SIG-M5 treated with dmso at 0.1 percent for 504 hours (cell line): ENCODE measurements around the gene GFM2.
"Not testable (repeated sequence)": the region's sequence is repeated elsewhere in the genome, so short reads cannot be mapped to it uniquely, and the experiment has no call there.

ENCODE experiments used
- DNase-seq: peaks from one replicate; lab custom pipeline; 2025; ENCODE audit not compliant: unreplicated experiment; lab: John Stamatoyannopoulos, UW

Gene GFM2

DNA sequence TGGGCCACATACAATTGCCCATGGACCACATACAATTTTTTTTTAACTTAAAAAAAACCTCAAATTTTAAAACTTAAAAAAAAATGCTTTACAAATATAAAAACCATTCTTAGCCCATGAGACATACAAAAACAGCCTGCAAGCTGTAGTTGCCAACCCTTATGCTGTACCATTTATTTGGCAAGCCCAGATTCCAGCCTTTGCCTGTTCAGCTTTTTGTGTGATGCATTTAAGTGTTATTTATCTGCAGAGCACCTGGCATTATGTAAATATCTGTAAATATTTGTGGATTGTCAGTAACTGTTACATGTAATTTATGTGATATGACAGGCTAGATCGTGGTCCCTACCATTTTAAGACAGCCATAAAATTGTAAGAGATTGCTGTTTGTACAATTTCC is 49.3 kb downstream of the GFM2 start:
- no peak for DNase-seq

DNA sequence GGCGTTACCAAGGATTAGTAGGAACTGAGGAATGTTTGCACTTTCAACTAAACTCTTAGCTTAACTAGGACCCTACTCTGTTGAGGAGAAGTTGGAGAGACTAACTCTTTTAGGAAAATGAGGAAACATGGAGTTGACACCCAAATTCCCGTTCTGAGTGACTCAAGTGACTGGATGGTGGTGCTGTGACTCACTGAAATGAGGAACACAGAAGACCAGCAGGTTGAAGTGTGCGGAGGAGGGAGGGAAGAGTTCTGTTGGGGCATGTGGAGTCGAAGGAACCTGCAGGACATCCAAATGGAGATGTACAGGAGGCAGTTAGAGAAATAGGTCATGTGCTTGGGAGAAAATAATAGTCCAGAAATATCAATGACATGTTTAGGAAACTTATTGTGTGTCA is 73.7 kb downstream of the GFM2 start:
- DNase-seq: no peak

DNA sequence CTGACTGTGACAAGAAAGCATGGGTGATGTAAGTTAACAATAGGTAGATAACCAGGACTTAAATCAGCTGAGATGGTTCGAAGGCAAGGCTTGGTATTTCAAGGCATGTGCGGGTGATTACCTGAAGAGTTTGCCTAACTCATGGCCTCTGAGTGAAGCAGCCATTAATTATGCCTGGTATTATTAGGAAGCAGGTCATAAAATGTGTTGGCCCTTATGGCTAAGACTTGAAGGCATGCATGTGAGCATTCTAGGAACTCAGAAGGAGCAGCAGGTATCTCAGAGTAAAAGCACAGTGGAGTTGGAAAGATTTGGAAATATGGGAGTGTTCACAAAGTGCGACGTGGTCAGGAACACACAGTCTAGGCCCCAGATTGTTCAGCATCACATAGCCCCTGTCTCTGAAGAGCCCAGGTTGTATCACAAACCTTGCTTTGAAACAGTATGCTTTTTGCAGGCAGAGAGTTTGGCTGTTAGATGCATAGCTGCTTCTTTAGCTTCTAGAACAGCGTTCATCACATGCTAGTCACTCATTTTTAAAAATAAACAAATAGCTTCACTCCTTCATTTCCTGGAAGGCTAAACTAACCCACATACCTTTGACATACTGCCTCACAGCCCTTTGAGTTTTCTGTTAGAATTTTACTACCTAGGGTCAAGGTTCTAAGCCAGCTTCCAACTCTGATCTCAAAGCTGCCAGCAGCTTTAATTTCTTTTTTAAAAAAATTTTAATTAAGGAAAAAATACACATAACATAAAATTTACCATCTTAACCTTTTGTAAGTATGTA is 79.8 kb downstream of the GFM2 start:
- DNase-seq: no peak

DNA sequence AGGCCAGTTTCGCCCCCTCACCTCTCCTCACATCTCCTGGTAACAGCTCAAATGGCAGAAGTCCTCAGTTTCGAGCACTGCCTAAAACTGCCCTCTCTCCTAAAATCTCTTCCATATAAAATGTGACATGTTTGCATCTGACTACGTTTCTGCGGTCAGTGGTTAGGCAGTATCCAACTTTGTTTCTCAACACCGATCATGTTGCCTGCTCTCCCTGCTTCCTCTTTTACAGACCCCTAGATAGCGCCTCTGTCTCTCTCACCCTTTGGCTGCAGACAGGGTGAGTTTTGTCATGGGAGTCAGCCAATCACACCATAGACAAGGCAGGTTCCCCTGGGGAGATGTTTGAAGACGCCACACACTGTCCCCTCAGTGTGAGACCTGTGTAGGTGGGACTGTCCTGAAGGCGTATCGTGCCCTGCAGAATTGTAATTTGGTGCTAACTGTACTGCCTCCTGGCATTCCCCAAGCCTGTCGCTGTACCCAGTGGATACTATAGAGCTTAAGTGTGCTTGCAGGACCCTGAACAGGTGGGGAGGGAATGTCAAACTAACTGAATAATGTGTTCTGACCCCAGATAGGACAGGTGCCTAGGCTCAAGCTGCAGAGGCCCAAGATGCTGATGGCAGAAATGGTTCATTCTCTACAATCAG is 80.8 kb downstream of the GFM2 start:
- no peak for DNase-seq

DNA sequence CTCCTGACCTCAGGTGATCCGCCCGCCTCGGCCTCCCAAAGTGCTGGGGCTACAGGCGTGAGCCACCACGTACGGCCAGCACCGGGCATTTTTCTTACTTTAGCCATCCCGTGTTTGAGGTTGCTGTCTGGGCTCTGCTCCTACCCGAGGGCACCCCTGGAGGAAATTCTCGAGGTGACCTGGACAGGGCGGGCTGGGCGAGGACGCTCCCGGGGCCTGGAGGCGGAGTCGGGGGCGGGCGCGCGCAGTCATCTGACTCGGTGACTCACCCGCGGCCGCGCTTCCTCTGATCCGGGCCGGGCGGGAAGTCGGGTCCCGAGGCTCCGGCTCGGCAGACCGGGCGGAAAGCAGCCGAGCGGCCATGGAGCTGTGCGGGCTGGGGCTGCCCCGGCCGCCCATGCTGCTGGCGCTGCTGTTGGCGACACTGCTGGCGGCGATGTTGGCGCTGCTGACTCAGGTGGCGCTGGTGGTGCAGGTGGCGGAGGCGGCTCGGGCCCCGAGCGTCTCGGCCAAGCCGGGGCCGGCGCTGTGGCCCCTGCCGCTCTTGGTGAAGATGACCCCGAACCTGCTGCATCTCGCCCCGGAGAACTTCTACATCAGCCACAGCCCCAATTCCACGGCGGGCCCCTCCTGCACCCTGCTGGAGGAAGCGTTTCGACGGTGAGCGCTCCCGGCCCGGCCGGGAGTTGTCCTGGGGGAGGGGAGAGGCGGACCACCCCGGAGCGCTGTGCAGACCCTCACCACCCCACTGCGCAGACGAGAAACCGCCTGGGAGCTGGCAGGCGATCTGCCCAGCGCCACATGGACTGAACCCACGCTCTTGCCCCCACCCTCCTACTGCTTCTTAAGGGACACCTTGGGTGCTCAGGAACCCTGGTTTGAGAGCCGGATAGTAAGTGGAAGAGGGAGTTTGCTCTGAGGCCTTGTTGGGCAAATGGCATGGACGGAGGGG is 81.7 kb downstream of the GFM2 start, which contains the start of gene HEXB:
HEXB (plus strand) TSS at position 334 of the 952 bp plus-strand sequence; CDS start at position 362, 28 bp downstream.
- DNase-seq: peak; percentile 82

DNA sequence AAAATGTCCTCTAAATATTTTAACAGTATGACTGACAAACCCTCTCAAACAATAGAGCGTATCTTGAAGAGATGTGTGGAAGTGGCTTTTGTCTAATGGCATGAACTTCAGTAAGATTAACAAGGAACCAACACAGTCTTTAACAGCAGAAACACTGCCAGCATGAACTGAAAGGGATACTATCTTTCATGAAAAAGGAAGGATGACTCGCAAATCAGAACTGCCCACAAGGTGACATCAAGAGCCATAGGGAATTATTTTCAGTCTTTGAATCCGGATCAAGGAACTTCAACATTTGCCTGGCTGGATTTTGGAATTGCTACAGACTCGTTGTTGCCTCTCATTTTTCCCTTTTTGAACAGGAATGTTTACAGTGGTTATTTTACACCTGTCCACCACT is 87.0 kb downstream of the GFM2 start:
- DNase-seq: peak; percentile 9

DNA sequence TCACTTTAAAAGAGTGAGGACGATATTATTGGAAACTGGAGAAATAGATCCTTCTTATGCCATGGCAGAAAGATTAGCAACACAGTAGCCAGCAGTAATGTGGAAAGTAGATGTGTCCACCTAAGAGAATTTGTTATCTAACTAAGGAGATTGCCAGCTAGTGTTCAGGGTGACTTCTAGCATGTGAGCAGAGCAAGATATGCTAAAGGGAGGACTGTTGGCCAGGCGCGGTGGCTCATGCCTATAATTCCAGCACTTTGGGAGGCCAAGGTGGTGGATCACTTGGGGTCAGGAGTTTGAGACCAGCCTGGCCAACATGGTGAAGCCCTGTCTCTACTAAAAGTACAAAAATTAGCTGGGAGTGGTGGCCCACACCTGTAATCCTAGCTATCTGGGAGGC is 87.6 kb downstream of the GFM2 start:
- not testable (repeated sequence) for DNase-seq

DNA sequence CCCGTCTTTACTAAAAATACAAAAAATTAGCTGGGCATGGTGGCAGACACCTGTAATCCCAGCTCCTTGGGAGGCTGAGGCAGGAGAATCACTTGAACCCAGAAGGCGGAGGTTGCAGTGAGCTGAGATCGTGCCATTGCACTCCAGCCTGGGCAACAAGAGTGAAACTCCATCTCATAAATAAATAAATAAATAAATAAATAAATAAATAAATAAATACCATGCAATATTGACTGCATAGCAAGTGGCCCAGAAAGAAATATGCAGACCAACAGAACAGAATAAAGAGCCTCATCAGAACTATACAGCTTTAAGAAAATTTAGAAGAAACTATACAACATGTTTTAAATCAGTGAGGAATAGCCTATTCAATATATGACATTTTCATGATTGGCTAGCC is 88.8 kb downstream of the GFM2 start:
- not testable (repeated sequence) for DNase-seq

DNA sequence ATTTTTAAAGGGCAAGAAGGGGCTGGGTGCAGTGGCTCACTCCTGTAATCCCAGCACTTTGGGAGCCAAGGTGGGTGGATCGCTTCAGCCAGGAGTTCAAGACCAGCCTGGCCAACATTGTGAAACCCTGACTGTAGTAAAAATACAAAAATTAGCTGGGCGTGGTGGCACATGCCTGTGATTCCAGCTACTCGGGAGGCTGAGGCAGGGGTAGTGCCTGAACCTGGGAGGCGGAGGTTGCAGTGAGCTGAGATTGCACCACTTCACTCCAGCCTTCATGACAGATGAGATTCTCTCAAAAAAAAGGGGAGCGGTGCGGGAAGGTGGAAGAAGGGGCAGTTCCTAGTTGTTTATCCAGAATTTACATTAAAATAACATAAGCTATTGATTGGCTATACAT is 90.5 kb downstream of the GFM2 start:
- DNase-seq: not testable (repeated sequence)

DNA sequence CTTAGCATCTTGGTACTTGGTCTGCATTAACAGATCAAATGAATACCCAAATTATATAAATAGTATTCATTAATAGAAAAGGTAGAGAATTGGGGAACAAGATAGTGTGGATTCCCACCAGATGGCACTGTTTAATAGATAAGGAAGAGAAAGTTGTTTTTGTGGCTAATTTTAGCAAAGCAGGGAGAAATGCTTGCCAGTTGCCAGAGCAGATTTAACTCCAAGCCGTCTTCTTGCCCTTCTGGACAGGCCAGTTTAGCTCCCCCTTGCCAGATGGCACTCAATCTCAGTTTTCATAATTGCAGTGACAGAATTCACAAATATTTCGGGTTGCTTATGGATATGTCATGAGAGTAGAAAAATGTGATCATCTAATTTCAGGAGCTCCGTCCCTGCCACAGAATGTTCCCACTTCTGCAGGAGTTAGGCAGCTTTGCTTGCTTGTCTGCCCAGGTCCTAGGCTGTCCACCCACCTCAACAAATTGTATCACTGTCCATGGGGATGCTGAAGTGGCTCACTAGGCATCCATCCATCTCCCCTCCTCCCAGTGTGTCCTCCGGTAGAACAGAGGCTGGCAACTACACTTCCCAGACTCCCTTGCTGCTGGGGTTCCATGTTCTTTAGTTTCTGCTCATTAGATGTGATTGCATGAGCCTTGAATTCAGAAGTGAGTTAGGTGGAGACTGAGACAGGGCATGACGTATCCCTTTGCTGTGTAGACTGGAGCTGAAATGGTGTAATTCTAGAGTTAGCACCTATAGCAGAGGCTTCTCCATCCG is 93.7 kb downstream of the GFM2 start:
- DNase-seq: peak; percentile 73

DNA sequence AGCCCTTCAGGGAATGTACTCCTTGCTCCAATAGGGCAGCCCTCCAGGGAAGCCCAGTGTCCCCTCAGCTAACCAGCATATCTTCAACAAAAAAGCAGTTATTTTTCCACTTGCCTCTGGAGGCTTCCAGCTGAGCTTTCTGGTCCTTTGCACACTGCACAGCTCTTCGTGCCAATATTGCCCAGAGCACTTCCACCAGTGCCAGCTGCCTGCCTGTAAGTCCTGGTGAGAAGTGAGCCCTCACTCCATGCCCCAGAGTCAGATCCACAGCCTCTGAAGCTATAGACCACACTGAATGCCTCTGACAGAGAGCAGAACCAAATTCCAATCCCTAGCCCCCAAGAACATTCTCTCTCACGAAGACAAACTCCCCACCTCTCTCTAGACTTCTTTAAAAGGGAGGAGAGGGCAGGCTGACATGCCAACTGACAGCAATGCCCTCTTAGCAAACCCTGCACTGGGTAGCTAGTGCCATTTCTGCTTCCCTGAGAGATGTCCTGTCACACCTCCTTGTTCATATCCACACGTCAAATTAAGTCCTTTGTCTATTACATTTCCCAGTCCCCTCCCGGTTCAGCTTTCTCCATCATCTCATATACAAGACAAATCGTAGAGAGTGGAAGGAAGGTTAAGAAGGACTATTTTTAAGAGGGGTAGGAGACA is 94.6 kb downstream of the GFM2 start:
- DNase-seq: no peak
